ENCODE results near the gene ARMC3.

DNA sequence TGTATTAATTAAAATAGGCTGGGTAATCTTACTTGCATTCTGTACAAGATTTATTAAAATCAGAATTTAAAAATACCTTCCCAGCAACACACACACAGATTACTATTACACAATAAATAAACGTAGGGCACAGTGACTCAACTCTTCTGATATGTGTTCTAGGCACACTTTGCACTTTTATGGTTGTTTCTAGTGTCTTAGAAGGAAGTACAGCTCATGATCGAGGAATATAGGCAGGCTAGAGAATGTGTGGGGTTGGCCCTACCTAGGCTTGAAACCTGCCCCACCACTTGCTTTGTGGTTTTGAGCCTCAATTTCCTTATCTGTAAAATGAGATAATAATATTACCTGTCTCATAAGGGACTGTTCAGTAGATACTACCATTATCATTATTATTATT lies 30.5 kb downstream of the ARMC3 start:
- TF ChIP-seq EZH2 (IDR thresholded peaks at IDR 0.05; ENCODE audit: borderline replicate concordance, low read depth, low read length, poor library complexity, severe bottlenecking) = no peak
- TF ChIP-seq, protein P1, sequence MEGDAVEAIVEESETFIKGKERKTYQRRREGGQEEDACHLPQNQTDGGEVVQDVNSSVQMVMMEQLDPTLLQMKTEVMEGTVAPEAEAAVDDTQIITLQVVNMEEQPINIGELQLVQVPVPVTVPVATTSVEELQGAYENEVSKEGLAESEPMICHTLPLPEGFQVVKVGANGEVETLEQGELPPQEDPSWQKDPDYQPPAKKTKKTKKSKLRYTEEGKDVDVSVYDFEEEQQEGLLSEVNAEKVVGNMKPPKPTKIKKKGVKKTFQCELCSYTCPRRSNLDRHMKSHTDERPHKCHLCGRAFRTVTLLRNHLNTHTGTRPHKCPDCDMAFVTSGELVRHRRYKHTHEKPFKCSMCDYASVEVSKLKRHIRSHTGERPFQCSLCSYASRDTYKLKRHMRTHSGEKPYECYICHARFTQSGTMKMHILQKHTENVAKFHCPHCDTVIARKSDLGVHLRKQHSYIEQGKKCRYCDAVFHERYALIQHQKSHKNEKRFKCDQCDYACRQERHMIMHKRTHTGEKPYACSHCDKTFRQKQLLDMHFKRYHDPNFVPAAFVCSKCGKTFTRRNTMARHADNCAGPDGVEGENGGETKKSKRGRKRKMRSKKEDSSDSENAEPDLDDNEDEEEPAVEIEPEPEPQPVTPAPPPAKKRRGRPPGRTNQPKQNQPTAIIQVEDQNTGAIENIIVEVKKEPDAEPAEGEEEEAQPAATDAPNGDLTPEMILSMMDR (conservative IDR thresholded peaks at IDR 0.05; ENCODE audit: low read depth, low read length) = no peak

All from A673 (cell line).